HUES6 (cell line): ENCODE measurements around the gene P4HA1.
"Not testable (repeated sequence)": the region's sequence is repeated elsewhere in the genome, so short reads cannot be mapped to it uniquely, and the experiment has no call there.

ENCODE experiments used
- H3K27ac ChIP-seq: 2 replicates; pipeline ENCODE4 v1.7.0; 2013; ENCODE audit warnings: low read depth, mild to moderate bottlenecking, low read length, inconsistent platforms
- H3K27me3 ChIP-seq: 2 replicates; pipeline ENCODE4 v1.6.1; 2013; ENCODE audit warnings: low read length; ENCODE audit not compliant: control insufficient read depth, insufficient read depth
- H3K36me3 ChIP-seq: 2 replicates; pipeline ENCODE4 v1.6.1; 2013; ENCODE audit warnings: low read length; ENCODE audit not compliant: control insufficient read depth, insufficient read depth
- H3K4me1 ChIP-seq: 2 replicates; pipeline ENCODE4 v1.6.1; 2013; ENCODE audit warnings: low read length; ENCODE audit not compliant: control insufficient read depth, insufficient read depth
- H3K4me3 ChIP-seq: 2 replicates; pipeline ENCODE4 v1.5.1; 2013; ENCODE audit warnings: low read depth, low read length
- H3K9ac ChIP-seq: one replicate; pipeline ENCODE4 v1.6.1; 2013; ENCODE audit warnings: mild to moderate bottlenecking, low read length
- H3K9me3 ChIP-seq: 2 replicates; pipeline ENCODE4 v1.6.1; 2013; ENCODE audit warnings: low read depth, low read length; ENCODE audit not compliant: control insufficient read depth, insufficient read depth

P4HA1 gene

DNA sequence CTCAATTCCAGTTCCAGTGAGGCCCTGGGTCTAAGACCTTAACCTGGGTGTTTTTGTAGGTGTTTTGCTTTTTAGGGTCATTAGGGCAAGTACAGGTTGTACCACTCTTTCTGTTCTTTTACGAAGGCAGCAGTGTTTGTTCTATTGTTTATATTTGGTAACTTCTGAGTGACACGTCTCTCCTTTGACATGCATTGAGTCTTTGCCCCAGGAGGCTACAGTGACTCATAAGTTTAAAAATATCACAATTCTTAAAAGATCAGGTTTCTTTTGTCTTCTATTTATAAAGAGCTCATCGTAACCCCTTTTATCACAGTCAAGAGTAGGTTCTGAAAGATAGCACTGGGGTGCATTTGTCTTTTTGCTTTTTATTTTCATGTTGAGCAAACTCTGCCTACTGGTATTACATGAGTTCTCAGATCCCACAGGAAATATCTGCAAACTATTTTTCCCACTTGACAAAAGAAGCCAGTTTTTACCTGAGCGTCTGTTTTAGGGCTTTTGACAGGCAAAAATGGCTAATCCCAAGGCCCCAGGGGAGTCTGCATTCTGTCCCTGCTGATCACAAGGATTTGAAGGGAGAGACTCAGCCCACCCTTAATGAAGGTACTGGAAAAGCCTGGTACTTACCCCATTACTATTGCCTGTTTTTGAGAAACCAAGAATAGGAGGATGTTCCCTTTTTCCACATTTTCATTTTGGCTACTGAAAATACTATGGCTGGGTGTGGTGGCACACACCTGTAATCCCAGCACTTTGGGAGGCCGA is 21.5 kb upstream of the P4HA1 start:
- H3K36me3 ChIP-seq: peaks cover 4% of the 10 kb centered on the region; the same call in 1 of the 2 replicates
- H3K27me3 ChIP-seq: no peaks in the 10 kb centered on the region
- peaks cover 4% of the 10 kb centered on the region; the same call in 1 of the 2 replicates for H3K4me1 ChIP-seq
- 0 out of 2 replicates have a peak overlapping the region, but pooled peaks have one; percentile 29 for H3K27ac ChIP-seq
- no peak overlapping the region for H3K4me3 ChIP-seq
- no peaks in the 10 kb centered on the region for H3K9me3 ChIP-seq
- H3K9ac ChIP-seq: no peak overlapping the region

DNA sequence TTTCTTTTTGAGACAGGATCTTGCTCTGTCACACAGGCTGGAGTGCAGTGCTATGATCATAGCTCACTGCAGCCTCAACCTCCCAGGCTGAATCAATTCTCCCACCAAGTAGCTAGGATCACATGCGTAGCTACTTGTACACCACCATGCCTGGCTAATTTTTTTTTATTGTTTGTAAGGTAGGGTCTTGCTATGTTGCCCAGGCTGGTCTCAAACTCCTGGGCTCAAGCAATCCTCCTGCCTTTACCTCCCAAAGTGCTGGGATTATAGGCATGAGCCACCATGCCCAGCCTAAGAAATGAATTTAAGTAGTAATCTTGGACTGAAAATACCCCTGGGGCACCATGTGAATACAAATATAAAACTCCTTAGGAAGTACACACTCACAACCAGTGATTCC is 19.4 kb upstream of the P4HA1 start:
- H3K36me3 ChIP-seq: no peaks in the 10 kb centered on the region

DNA sequence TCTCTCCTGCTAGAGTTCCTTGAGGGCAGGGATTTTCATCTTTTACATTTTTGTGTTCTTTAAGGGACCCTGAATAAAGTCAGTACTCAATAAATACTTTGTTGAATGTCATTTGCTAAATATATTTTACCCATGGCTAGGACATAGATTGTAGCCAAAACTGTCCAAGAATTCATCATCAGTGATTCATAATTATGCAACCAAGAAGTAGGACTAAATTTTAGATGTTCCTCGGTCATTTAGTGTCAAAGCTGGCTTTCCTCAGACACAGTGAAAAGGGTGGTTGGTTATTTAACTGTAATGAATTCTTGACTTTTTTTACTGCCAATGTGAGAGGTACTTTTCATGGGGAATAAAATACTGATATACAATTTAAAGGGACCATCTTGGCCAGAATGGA is 16.9 kb upstream of the P4HA1 start:
- H3K27ac ChIP-seq: no peak overlapping the region
- H3K4me1 ChIP-seq: peaks cover 8% of the 10 kb centered on the region
- no peaks in the 10 kb centered on the region for H3K27me3 ChIP-seq

More for the DNA sequence above, 19.4 kb upstream of the P4HA1 start:
- Histone ChIP-seq H3K27ac (no peak overlapping the region), H3K4me3 (no peak overlapping the region), H3K9me3 (no peaks in the 10 kb centered on the region), H3K9ac (no peak overlapping the region), H3K27me3 (no peaks in the 10 kb centered on the region), H3K4me1 (peaks cover 8% of the 10 kb centered on the region)

DNA sequence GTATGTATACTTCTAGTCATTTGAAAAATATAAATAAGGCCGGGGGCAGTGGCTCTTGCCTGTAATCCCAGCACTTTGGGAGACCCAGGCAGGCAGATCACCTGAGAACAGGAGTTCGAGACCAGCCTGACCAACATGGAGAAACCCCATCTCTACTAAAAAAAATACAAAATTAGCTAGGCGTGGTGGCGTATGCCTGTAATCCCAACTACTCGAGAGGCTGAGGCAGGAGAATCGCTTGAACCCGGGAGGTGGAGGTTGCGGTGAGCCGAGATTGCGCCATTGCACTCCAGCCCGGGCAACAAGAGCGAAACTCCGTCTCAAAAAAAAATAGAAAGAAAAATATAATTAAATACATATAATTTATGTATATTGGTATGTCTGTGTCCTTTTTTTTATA is 15.4 kb upstream of the P4HA1 start:
- not testable (repeated sequence) for H3K4me1 ChIP-seq, H3K27me3 ChIP-seq, H3K27ac ChIP-seq, H3K9me3 ChIP-seq, H3K9ac ChIP-seq, H3K4me3 ChIP-seq, H3K36me3 ChIP-seq

More for the DNA sequence above, 16.9 kb upstream of the P4HA1 start:
- Histone ChIP-seq H3K9ac (no peak overlapping the region), H3K9me3 (peaks cover 2% of the 10 kb centered on the region; the same call in 1 of the 2 replicates), H3K4me3 (no peak overlapping the region), H3K36me3 (no peaks in the 10 kb centered on the region)

DNA sequence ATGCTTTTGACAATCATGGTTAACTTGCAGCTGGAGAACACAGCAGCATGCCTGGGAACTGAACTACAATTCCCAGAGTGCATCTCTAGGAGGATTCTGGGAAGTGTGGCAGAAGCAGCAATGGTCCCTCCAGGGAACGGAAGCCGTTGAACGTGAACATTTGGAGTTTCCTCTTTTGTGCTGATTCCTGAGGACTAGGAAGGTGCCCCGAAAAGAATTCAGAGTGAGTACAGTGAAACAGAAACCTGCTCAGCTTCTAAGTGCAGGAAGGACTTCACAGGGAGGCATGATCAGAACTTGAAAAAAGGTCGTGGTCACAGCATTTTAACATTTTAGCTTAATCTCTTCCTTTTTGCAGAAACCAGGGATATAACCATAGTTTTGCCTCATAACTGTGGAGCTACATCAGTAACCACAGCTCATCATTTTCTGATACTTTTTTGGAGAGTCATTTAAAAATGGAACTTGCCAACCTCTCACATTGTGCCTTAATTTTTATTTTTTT is 13.7 kb upstream of the P4HA1 start, which contains the start of gene NUDT13:
NUDT13 (plus strand) TSS at position 111 of the 505 bp plus-strand sequence. CDS start 3,911 bp downstream, outside the sequence.
- H3K9me3 ChIP-seq: peaks cover 2% of the 10 kb centered on the region; the same call in 1 of the 2 replicates
- peak within 1 kb of the TSS; percentile 62 for H3K27ac ChIP-seq
- no peaks in the 10 kb centered on the region for H3K36me3 ChIP-seq
- peak within 1 kb of the TSS; percentile 64 for H3K9ac ChIP-seq
- peaks cover 4% of the 10 kb centered on the region; the same call in 1 of the 2 replicates for H3K4me1 ChIP-seq
- H3K4me3 ChIP-seq: peak within 1 kb of the TSS; percentile 61
- no peaks in the 10 kb centered on the region for H3K27me3 ChIP-seq

DNA sequence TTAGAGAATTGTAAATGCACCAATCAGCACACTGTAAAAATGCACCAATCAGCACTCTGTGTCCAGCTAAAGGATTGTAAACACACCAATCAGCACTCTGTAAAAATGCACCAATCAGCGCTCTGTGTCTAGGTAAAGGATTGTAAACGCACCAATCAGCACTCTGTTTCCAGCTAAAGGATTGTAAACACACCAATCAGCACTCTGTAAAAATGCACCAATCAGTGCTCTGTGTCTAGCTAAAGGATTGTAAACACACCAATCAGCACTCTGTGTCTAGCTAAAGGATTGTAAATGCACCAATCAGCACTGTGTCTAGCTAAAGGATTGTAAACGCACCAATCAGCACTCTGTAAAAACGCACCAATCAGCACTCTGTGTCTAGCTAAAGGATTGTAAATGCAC is 12.6 kb upstream of the P4HA1 start:
- not testable (repeated sequence) for H3K9ac ChIP-seq, H3K27ac ChIP-seq, H3K9me3 ChIP-seq, H3K4me3 ChIP-seq, H3K27me3 ChIP-seq, H3K36me3 ChIP-seq, H3K4me1 ChIP-seq

DNA sequence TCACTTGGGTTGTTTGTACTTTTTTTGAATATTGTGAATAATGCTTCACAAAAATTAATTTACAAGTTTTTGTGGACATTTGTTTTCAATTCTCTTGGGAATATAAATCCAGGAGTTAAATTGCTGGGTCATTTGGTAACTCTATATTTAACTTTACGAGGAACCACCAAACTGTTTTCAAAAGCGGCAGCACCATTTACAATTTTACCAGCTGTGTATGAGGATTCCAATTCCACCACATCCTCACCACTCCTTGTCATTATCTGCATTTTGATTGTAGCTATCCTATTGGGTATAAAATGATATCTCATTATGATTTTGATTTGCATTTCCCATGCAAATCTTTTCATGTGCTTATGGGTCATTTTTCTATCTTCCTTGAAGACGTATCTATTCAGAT is 9.6 kb upstream of the P4HA1 start:
- Histone ChIP-seq H3K36me3 (no peaks in the 10 kb centered on the region), H3K4me3 (no peak overlapping the region), H3K4me1 (peaks cover under 1% of the 10 kb centered on the region; the same call in 1 of the 2 replicates), H3K27me3 (no peaks in the 10 kb centered on the region), H3K9ac (no peak overlapping the region), H3K27ac (no peak overlapping the region), H3K9me3 (peaks cover 2% of the 10 kb centered on the region; the same call in 1 of the 2 replicates)

DNA sequence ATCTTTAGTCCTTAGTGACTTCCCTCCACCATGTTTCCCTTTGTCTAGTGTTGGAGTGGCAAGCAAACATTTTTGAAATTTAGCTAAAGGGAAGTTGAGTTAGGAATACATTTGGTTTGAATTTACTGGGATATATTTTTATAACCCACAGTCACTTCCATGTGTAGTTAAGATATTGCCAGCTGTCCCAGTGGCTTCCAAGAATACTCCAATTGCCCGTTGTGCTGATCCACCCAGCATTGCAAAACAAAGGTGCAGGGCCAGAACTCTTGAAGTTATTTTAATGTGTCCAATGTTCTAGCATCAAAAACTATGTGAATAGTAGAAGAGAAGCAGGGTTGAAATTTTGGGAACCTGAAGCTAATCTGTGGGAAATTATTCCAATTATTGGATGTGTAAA is 2.5 kb upstream of the P4HA1 start:
- no peaks in the 10 kb centered on the region for H3K9me3 ChIP-seq
- H3K4me3 ChIP-seq: no peak overlapping the region
- H3K27me3 ChIP-seq: no peaks in the 10 kb centered on the region
- H3K36me3 ChIP-seq: no peaks in the 10 kb centered on the region
- H3K9ac ChIP-seq: no peak overlapping the region
- H3K4me1 ChIP-seq: peaks cover 8% of the 10 kb centered on the region
- H3K27ac ChIP-seq: no peak overlapping the region

DNA sequence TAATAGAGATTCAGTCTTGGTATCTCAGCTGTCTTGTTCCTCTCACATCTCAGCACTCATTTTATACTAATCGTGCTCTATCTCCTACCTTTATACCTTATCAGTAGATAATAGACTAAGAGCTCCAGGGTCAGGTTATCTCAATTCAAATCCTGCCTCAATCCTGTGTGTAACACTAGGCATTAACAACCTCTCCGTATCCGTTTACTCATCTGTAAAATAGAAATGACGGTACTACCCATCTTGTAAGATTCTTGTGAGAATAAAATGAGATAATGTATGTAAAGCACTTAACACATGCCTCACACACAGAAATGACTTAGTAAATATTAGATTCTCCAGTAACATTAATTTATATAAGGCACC is 622 bp upstream of the P4HA1 start:
- Histone ChIP-seq H3K9ac (peak overlapping the region; percentile 88), H3K36me3 (no peaks in the 10 kb centered on the region), H3K27me3 (no peaks in the 10 kb centered on the region), H3K4me1 (peaks cover 11% of the 10 kb centered on the region), H3K27ac (no peak overlapping the region), H3K4me3 (peak overlapping the region; percentile 94), H3K9me3 (no peaks in the 10 kb centered on the region)

DNA sequence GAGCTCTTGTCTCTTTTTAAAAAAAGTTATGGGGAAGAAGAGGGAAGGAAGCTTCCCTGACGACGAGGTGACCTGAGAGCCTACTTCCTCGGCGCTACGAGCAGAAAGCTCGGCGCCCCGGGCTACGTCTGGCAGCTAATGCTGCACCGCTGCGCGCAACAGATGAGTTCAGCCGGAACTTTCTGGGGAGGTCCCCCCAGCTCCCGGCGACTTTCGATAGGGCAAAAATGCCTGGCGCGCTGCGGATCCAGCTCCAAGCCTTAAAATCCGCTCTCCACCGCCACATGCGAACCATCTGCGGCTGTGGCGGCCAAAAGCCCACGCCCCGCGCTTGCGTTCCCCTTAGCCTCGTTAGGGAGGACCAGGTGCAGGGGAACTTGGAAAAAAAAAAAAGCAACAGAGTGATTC is 621 bp downstream of the P4HA1 start:
- H3K27ac ChIP-seq: peak overlapping the region; percentile 73; the same call in 1 of the 2 replicates
- H3K9ac ChIP-seq: peak overlapping the region; percentile 88
- H3K4me1 ChIP-seq: peaks cover 11% of the 10 kb centered on the region
- H3K27me3 ChIP-seq: no peaks in the 10 kb centered on the region
- peak overlapping the region; percentile 94 for H3K4me3 ChIP-seq
- H3K36me3 ChIP-seq: no peaks in the 10 kb centered on the region
- H3K9me3 ChIP-seq: no peaks in the 10 kb centered on the region

DNA sequence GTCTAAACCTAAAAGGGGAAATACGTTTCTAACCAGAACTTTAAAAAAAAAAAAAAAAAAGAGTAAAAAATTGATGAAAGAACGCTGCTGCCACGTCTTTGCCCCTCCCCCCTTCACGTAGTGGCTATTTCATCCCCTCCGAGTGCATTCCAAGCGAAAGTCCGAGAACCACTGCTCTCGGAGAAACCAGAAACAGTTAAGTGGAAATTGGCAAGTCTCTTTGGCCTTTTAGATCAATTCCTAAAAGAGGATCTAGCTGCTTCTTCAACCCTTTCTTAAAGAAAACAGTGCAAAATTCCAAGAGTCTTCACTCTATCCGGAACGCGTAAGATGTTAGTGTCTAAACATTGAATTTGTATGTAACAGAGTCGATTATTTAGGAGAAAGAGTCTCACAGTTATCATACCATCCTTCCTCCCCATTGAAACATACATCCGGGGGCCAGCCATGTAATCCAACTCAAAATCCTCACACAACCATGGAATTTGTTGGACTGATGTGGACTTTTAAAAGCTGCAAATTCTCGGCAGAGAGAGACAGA is 1.1 kb downstream of the P4HA1 start:
- H3K36me3 ChIP-seq: no peaks in the 10 kb centered on the region
- peaks cover 11% of the 10 kb centered on the region for H3K4me1 ChIP-seq
- H3K9ac ChIP-seq: peak overlapping the region; percentile 88
- H3K4me3 ChIP-seq: peak overlapping the region; percentile 94
- H3K27me3 ChIP-seq: no peaks in the 10 kb centered on the region
- H3K27ac ChIP-seq: peak overlapping the region; percentile 73; the same call in 1 of the 2 replicates
- H3K9me3 ChIP-seq: no peaks in the 10 kb centered on the region
